LNCaP clone FGC (cell line): ENCODE measurements around the gene TMEM132D.
A peak's percentile ranks its signal among the peaks of the same experiment; 100 is the strongest.
"Not testable (repeated sequence)": the region's sequence is repeated elsewhere in the genome, so short reads cannot be mapped to it uniquely, and the experiment has no call there.

Experiments used
- DNase-seq: peaks from one replicate; pipeline ENCODE4 v3.0.0-alpha.2; 2011; ENCODE audit warnings: low read depth
- H3K4me3 ChIP-seq: 2 replicates; pipeline ENCODE4 v1.5.1; 2011; ENCODE audit warnings: mild to moderate bottlenecking, low read depth, low read length, control low read depth
- TF ChIP-seq, protein P1 (sequence below): IDR thresholded peaks from 2 replicates; pipeline ENCODE4 v1.5.1; 2012; ENCODE audit warnings: mild to moderate bottlenecking; ENCODE audit not compliant: control insufficient read depth, insufficient read depth; ENCODE audit errors: extremely low read depth

The TMEM132D gene

DNA sequence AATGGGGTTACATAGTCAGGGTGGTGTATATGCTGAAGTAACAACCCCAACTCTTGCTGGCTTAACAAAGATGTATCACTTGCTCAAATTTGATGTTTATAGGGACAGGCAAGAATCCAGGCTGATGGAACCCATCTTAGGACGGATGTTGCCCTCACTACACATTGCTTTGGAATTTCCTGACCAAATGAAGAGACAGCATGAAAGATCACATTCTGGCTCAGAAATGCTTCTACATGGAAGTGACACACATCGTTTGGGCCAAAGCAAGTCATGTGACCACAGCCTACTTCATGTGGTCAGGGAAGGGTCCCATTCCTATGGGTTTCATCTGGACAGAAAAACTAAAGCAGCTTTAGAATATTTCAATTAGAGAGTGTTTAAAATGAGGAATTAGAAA, 345.8 kb downstream of the TMEM132D start:
- no peak for DNase-seq
- TF ChIP-seq, protein P1, sequence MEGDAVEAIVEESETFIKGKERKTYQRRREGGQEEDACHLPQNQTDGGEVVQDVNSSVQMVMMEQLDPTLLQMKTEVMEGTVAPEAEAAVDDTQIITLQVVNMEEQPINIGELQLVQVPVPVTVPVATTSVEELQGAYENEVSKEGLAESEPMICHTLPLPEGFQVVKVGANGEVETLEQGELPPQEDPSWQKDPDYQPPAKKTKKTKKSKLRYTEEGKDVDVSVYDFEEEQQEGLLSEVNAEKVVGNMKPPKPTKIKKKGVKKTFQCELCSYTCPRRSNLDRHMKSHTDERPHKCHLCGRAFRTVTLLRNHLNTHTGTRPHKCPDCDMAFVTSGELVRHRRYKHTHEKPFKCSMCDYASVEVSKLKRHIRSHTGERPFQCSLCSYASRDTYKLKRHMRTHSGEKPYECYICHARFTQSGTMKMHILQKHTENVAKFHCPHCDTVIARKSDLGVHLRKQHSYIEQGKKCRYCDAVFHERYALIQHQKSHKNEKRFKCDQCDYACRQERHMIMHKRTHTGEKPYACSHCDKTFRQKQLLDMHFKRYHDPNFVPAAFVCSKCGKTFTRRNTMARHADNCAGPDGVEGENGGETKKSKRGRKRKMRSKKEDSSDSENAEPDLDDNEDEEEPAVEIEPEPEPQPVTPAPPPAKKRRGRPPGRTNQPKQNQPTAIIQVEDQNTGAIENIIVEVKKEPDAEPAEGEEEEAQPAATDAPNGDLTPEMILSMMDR, result no peak
- H3K4me3 ChIP-seq, result no peak overlapping the region

- H3K4me3 ChIP-seq, result no peak overlapping the region
- DNase-seq, result no peak
- TF ChIP-seq, protein P1, result no peak
Observed at GRCh38 chr12:129556082-129556481, 347.7 kb downstream of the TMEM132D start.

DNA sequence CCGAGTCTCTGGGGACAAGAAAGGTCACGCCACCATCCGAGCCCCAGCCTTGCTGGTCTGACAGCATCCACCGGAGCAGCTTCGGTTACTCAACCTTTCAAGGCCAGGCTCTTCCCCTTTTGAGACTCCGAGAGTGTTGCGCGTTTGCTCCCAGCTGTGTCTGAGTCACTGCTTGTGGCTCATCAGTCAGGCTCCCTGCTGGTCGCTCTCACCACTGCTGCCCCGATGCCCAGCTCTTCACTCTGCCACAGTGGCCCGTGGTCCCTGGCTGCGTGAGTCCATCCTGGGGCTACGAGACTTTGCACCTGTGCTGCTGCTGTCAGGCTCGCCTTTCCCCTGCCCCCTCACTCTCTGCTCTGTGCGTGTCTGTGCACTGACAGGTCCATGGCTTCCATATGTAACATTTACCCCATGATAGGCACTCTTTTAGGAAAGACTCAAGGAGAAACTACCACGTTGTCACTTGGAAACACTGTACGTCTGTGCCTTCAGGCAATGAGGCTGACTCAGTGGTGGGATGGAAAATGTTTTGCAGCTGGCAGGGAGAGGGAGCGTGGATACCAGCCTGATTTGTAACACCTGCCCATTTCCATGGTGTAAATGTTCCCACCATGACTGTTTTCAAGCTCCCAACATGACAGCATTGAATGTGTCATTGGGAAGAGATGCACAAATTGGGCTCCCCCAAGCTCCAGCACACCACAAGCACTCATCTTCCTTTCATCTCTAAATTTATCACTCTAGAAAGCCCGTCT, 350.7 kb downstream of the TMEM132D start:
- H3K4me3 ChIP-seq, result no peak overlapping the region
- no peak for DNase-seq
- TF ChIP-seq, protein P1, result no peak

GRCh38 chr12:129551441-129551840, 352.4 kb downstream of the TMEM132D start:
- DNase-seq, result no peak
- no peak overlapping the region for H3K4me3 ChIP-seq
- TF ChIP-seq, protein P1, result no peak

DNA sequence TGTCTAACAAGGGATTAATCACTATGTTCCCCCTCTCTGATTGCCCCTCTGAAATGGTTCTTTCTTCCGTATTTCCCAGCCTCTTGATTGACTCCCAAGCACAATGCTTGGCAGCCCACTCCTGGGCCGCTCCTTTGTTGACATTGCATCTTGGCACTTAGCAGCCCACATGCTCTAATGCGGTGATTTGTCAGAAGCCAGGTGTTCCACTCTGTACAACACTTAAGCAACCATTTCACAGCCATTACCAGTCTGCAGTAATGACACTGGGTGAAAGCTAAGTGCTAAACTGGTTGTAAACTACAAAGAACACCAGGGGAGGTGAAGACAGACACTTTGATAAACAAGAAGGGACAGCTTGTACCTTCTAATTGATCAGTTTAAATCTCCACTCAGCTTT, 353.5 kb downstream of the TMEM132D start:
- no peak overlapping the region for H3K4me3 ChIP-seq
- TF ChIP-seq, protein P1, result no peak
- peak; percentile 23 for DNase-seq

GRCh38 chr12:129549656-129550055, 354.2 kb downstream of the TMEM132D start:
- TF ChIP-seq, protein P1, result no peak
- no peak overlapping the region for H3K4me3 ChIP-seq
- DNase-seq, result no peak

DNA sequence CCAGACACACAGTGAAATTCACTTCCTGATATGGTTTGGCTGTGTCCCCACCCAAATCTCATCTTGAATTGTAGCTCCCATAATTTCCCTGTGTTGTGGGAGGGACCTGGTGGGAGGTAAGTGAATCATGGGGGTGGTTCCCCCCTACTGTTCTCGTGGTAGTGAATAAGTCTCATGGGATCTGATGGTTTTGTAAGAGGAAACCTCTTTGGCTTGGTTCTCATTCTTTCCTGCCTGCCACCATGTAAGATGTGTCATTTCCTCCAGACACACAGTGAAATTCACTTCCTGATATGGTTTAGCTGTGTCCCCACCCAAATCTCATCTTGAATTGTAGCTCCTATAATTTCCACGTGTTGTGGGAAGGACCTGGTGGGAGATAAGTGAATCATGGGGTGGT, 354.8 kb downstream of the TMEM132D start:
- H3K4me3 ChIP-seq, DNase-seq: not testable (repeated sequence)

- H3K4me3 ChIP-seq, result no peak overlapping the region
- no peak for DNase-seq
- TF ChIP-seq, protein P1, result no peak
Observed at GRCh38 chr12:129544716-129545115, 359.1 kb downstream of the TMEM132D start.
